Measurements from ENCODE around the gene PRIM1.
"Not testable (repeated sequence)": the region's sequence is repeated elsewhere in the genome, so short reads cannot be mapped to it uniquely, and the experiment has no call there.

The PRIM1 gene

GRCh38 chr12:56751712-56752598 is at the start of gene PRIM1:
TSS of gene PRIM1 (minus strand) at chr12:56752323. CDS start at chr12:56752298, 25 bp downstream.
- in situ Hi-C loops (cut with MboI; ENCODE audit: low pct_unique_long_range_greater_than_20kb, low sequenced_read_pairs, unreplicated experiment) = loop anchor here (10.0 kb wide), 1 partner anchor 363 kb away; the partner anchor contains the start of gene STAT6
- DNase-seq (ENCODE audit: low spot score) = peak; percentile 90
- TF ChIP-seq CTCF (IDR thresholded peaks at IDR 0.05; ENCODE audit: extremely low read depth, insufficient read depth, missing control alignments) = no peak

- TF ChIP-seq CTCF (IDR thresholded peaks at IDR 0.05; ENCODE audit: extremely low read depth, insufficient read depth, missing control alignments) = no peak
- in situ Hi-C loops (cut with MboI; ENCODE audit: low pct_unique_long_range_greater_than_20kb, low sequenced_read_pairs, unreplicated experiment) = no loop called here
Measured at GRCh38 chr12:56800221-56800620, 48.1 kb upstream of the PRIM1 start.

GRCh38 chr12:56799345-56799744 is 47.2 kb upstream of the PRIM1 start:
- in situ Hi-C loops (cut with MboI; ENCODE audit: low pct_unique_long_range_greater_than_20kb, low sequenced_read_pairs, unreplicated experiment); DNase-seq (ENCODE audit: low spot score): not testable (repeated sequence)

More at GRCh38 chr12:56800221-56800620, 48.1 kb upstream of the PRIM1 start:
- no peak for DNase-seq (ENCODE audit: low spot score)

GRCh38 chr12:56795791-56796190 is 43.7 kb upstream of the PRIM1 start:
- DNase-seq (ENCODE audit: low spot score); in situ Hi-C loops (cut with MboI; ENCODE audit: low pct_unique_long_range_greater_than_20kb, low sequenced_read_pairs, unreplicated experiment): not testable (repeated sequence)

GRCh38 chr12:56795046-56795562 is 43.0 kb upstream of the PRIM1 start:
- in situ Hi-C loops (cut with MboI; ENCODE audit: low pct_unique_long_range_greater_than_20kb, low sequenced_read_pairs, unreplicated experiment) = not testable (repeated sequence)

GRCh38 chr12:56793124-56793523 is 41.0 kb upstream of the PRIM1 start:
- in situ Hi-C loops (cut with MboI; ENCODE audit: low pct_unique_long_range_greater_than_20kb, low sequenced_read_pairs, unreplicated experiment); DNase-seq (ENCODE audit: low spot score): not testable (repeated sequence)

More at GRCh38 chr12:56795046-56795562, 43.0 kb upstream of the PRIM1 start:
- not testable (repeated sequence) for DNase-seq (ENCODE audit: low spot score)

GRCh38 chr12:56792678-56793077 is 40.6 kb upstream of the PRIM1 start:
- DNase-seq (ENCODE audit: low spot score) = no peak
- in situ Hi-C loops (cut with MboI; ENCODE audit: low pct_unique_long_range_greater_than_20kb, low sequenced_read_pairs, unreplicated experiment) = no loop called here

GRCh38 chr12:56789429-56789828 is 37.3 kb upstream of the PRIM1 start:
- not testable (repeated sequence) for DNase-seq (ENCODE audit: low spot score)

More at GRCh38 chr12:56792678-56793077, 40.6 kb upstream of the PRIM1 start:
- TF ChIP-seq CTCF (IDR thresholded peaks at IDR 0.05; ENCODE audit: extremely low read depth, insufficient read depth, missing control alignments) = no peak

GRCh38 chr12:56787498-56787897 is 35.4 kb upstream of the PRIM1 start:
- DNase-seq (ENCODE audit: low spot score) = no peak
- in situ Hi-C loops (cut with MboI; ENCODE audit: low pct_unique_long_range_greater_than_20kb, low sequenced_read_pairs, unreplicated experiment) = no loop called here
- no peak for TF ChIP-seq CTCF (IDR thresholded peaks at IDR 0.05; ENCODE audit: extremely low read depth, insufficient read depth, missing control alignments)

More at GRCh38 chr12:56789429-56789828, 37.3 kb upstream of the PRIM1 start:
- in situ Hi-C loops (cut with MboI; ENCODE audit: low pct_unique_long_range_greater_than_20kb, low sequenced_read_pairs, unreplicated experiment) = not testable (repeated sequence)
